ENCODE data around the gene GDE1. TPM values are rescaled to one million over a fixed set of nuclear protein-coding genes. Genes with fewer than 3 reads are reported as not detected.

The GDE1 gene
- total RNA-seq, 1 experiment from 2014 or later, result 65.7 TPM

GRCh38 chr16:19507867-19508266 lies 14.0 kb downstream of the GDE1 start:
- H3K4me3 Mint-ChIP-seq, result no peak overlapping the region
- H3K27me3 Mint-ChIP-seq (ENCODE audit: low read depth), result no peaks in the 10 kb centered on the region
- ATAC-seq (no peak), DNase-seq (ENCODE audit: low spot score) (no peak)
- no peaks in the 10 kb centered on the region for H3K9me3 Mint-ChIP-seq
- H3K27ac Mint-ChIP-seq, result no peak overlapping the region
- ChIA-PET CTCF (interaction anchor here (0.9 kb wide), 1 partner anchor 90 kb away, joined by 3 read pairs; the partner anchor contains the start of gene TMC5), POLR2A (no interaction called here)
- TF ChIP-seq CTCF (IDR thresholded peaks at IDR 0.05) (no peak), STAT6 (CRISPR knock-in tag; conservative IDR thresholded peaks at IDR 0.05; ENCODE audit: low read depth) (no peak), MAX (CRISPR knock-in tag; IDR thresholded peaks at IDR 0.05) (no peak), ZNF317 (CRISPR knock-in tag; IDR thresholded peaks at IDR 0.05; ENCODE audit: borderline replicate concordance, low read depth) (no peak), FOXP1 (CRISPR knock-in tag; IDR thresholded peaks at IDR 0.05; ENCODE audit: borderline replicate concordance) (no peak), USF1 (CRISPR knock-in tag; IDR thresholded peaks at IDR 0.05) (no peak), ZNF671 (CRISPR knock-in tag; IDR thresholded peaks at IDR 0.05) (no peak), CDX4 (CRISPR knock-in tag; IDR thresholded peaks at IDR 0.05; ENCODE audit: borderline replicate concordance) (no peak), ATF1 (CRISPR knock-in tag; IDR thresholded peaks at IDR 0.05) (no peak), ZNF281 (CRISPR knock-in tag; IDR thresholded peaks at IDR 0.05) (no peak), ELF4 (CRISPR knock-in tag; IDR thresholded peaks at IDR 0.05; ENCODE audit: low read depth) (no peak), NR3C1 (CRISPR knock-in tag; conservative IDR thresholded peaks at IDR 0.05; ENCODE audit: low read depth) (no peak), HMGXB4 (CRISPR knock-in tag; IDR thresholded peaks at IDR 0.05) (no peak), USF2 (CRISPR knock-in tag; IDR thresholded peaks at IDR 0.05) (no peak), ZNF263 (CRISPR knock-in tag; IDR thresholded peaks at IDR 0.05; ENCODE audit: low read depth) (no peak), ZNF232 (CRISPR knock-in tag; IDR thresholded peaks at IDR 0.05) (no peak)
- peaks cover 58% of the 10 kb centered on the region for H3K36me3 Mint-ChIP-seq
- no peaks in the 10 kb centered on the region for H3K4me1 Mint-ChIP-seq
